ENCODE data around the gene YTHDF1.
A peak's percentile ranks its signal among the peaks of the same experiment; 100 is the strongest.

Gene YTHDF1

GRCh38 chr20:63182946-63183415 is 33.0 kb downstream of the YTHDF1 start:
- TF ChIP-seq ZNF394 (tag by site-specific recombination; IDR thresholded peaks at IDR 0.05; ENCODE audit: borderline replicate concordance) (no peak), ZNF202 (tag by site-specific recombination; IDR thresholded peaks at IDR 0.05; ENCODE audit: borderline replicate concordance) (no peak), GLIS1 (tag by site-specific recombination; IDR thresholded peaks at IDR 0.05) (peak; percentile 66), ZNF24 (tag by site-specific recombination; IDR thresholded peaks at IDR 0.05) (no peak), KLF7 (tag by site-specific recombination; IDR thresholded peaks at IDR 0.05; ENCODE audit: borderline replicate concordance) (no peak), ZNF558 (tag by site-specific recombination; IDR thresholded peaks at IDR 0.05) (no peak), ZNF596 (tag by site-specific recombination; IDR thresholded peaks at IDR 0.05) (no peak), YY1 (tag by site-specific recombination; IDR thresholded peaks at IDR 0.05) (no peak), ZBTB20 (tag by site-specific recombination; IDR thresholded peaks at IDR 0.05) (peak; percentile 24; the same call in 1 of the 2 replicates), ZNF335 (tag by site-specific recombination; conservative IDR thresholded peaks at IDR 0.05) (no peak), ZNF623 (tag by site-specific recombination; IDR thresholded peaks at IDR 0.05) (no peak), ZNF600 (tag by site-specific recombination; IDR thresholded peaks at IDR 0.05) (peak; percentile 60)
- Histone ChIP-seq H3K4me3 (ENCODE audit: low read depth, low read length) (no peak overlapping the region), H3K4me1 (ENCODE audit: control insufficient read depth, insufficient read depth, low read length) (peaks cover 5% of the 10 kb centered on the region; the same call in 1 of the 2 replicates), H3K27ac (ENCODE audit: extremely low read depth, low read depth, low read length) (no peak overlapping the region), H3K36me3 (ENCODE audit: control insufficient read depth in 2 of 2, insufficient read depth in 1 of 2, low read length in 2 of 2) (no peaks in the 10 kb centered on the region), H3K9me3 (ENCODE audit: control insufficient read depth, insufficient read depth, low read depth, low read length) (no peaks in the 10 kb centered on the region)
- POLR2A ChIA-PET, result no interaction called here
- CTCF ChIA-PET, result interaction anchor here (0.6 to 4.3 kb wide), 20 partner anchors 10 to 789 kb away, joined by 3 to 25 read pairs (median 4); no protein-coding TSS in a partner anchor

GRCh38 chr20:63182425-63182824 is 33.5 kb downstream of the YTHDF1 start:
- ChIA-PET CTCF (interaction anchor here (0.6 to 4.3 kb wide), 15 partner anchors 13 to 326 kb away, joined by 3 to 25 read pairs (median 6); no protein-coding TSS in a partner anchor), POLR2A (no interaction called here)
- H3K27ac ChIP-seq (ENCODE audit: extremely low read depth, low read depth, low read length), result no peak overlapping the region
- no peak overlapping the region for H3K4me3 ChIP-seq (ENCODE audit: low read depth, low read length)
- H3K36me3 ChIP-seq (ENCODE audit: control insufficient read depth in 2 of 2, insufficient read depth in 1 of 2, low read length in 2 of 2), result no peaks in the 10 kb centered on the region
- peak; percentile 34; the same call in 1 of the 2 replicates for TF ChIP-seq KLF1 (tag by site-specific recombination; IDR thresholded peaks at IDR 0.05)
- TF ChIP-seq IKZF3 (tag by site-specific recombination; IDR thresholded peaks at IDR 0.05), result no peak
- no peak for TF ChIP-seq ZNF248 (tag by site-specific recombination; IDR thresholded peaks at IDR 0.05)
- H3K9me3 ChIP-seq (ENCODE audit: control insufficient read depth, insufficient read depth, low read depth, low read length), result no peaks in the 10 kb centered on the region
- peaks cover 8% of the 10 kb centered on the region; the same call in 1 of the 2 replicates for H3K4me1 ChIP-seq (ENCODE audit: control insufficient read depth, insufficient read depth, low read length)

DNA sequence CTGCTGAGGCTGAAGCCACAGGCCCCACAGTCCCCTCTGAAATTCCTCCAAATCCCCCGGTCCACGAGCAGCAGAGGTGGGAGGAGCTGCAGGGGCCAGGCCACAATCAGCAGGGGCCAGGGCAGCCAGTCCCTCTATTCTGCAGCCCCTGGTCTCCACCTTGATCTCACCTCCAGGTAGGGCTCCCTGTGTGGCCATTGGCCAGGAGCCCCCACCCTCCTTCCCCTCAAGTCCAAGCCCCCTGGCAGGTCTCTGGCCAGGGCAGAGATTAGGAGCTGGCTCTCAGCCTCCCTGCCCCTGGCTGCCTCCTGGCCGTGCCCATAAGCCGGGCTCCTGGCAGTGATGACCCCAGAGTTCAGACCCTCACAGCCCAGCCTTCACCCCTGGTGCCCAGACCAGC is 34.7 kb downstream of the YTHDF1 start:
- Histone ChIP-seq H3K27ac (ENCODE audit: extremely low read depth, low read depth, low read length) (no peak overlapping the region), H3K36me3 (ENCODE audit: control insufficient read depth in 2 of 2, insufficient read depth in 1 of 2, low read length in 2 of 2) (no peaks in the 10 kb centered on the region), H3K4me1 (ENCODE audit: control insufficient read depth, insufficient read depth, low read length) (peaks cover 8% of the 10 kb centered on the region; the same call in 1 of the 2 replicates), H3K4me3 (ENCODE audit: low read depth, low read length) (no peak overlapping the region), H3K9me3 (ENCODE audit: control insufficient read depth, insufficient read depth, low read depth, low read length) (no peaks in the 10 kb centered on the region)
- CTCF ChIA-PET, result interaction anchor here (0.6 to 4.3 kb wide), 10 partner anchors 15 to 592 kb away, joined by 3 to 25 read pairs (median 3); no protein-coding TSS in a partner anchor
- POLR2A ChIA-PET, result interaction anchor here (1.7 kb wide), 1 partner anchor 34 kb away, joined by 4 read pairs; no protein-coding TSS in a partner anchor
- TF ChIP-seq PRDM10 (tag by site-specific recombination; IDR thresholded peaks at IDR 0.05) (peak; percentile 87), ZNF48 (tag by site-specific recombination; IDR thresholded peaks at IDR 0.05) (no peak)
